Smooth muscle cell of the brain vasculature (primary cell): ENCODE data around the gene NXNL1.

Source experiments
- DNase-seq: peaks from one replicate; pipeline ENCODE4 v3.0.0-alpha.2; 2012; ENCODE audit warnings: low read depth, low spot score

The NXNL1 gene

GRCh38 chr19:17419621-17420474 lies 40.9 kb downstream of the NXNL1 start, which contains the start of gene MVB12A:
MVB12A (plus strand) TSS chr19:17420047; CDS start chr19:17420136, 89 bp downstream.
- DNase-seq = peak; percentile 99

GRCh38 chr19:17419154-17419620 lies 41.5 kb downstream of the NXNL1 start:
- DNase-seq = no peak

GRCh38 chr19:17418710-17419109 lies 42.0 kb downstream of the NXNL1 start:
- no peak for DNase-seq

- no peak for DNase-seq
Observed at GRCh38 chr19:17415121-17415520, 45.6 kb downstream of the NXNL1 start.

- DNase-seq = no peak
Observed at GRCh38 chr19:17414097-17414496, 46.6 kb downstream of the NXNL1 start.

GRCh38 chr19:17411801-17412200 lies 48.9 kb downstream of the NXNL1 start:
- no peak for DNase-seq

GRCh38 chr19:17409990-17410389 lies 50.7 kb downstream of the NXNL1 start:
- DNase-seq = no peak

GRCh38 chr19:17406887-17407196 lies 53.9 kb downstream of the NXNL1 start:
- DNase-seq = no peak

- peak; percentile 45 for DNase-seq
Observed at GRCh38 chr19:17406046-17406886, 54.5 kb downstream of the NXNL1 start.
